ENCODE data around the gene MEIKIN. TPM values are rescaled to one million over a fixed set of nuclear protein-coding genes. Genes with fewer than 3 reads are reported as not detected.

Gene MEIKIN
- total RNA-seq, 1 experiment from 2014 or later: not detected

DNA sequence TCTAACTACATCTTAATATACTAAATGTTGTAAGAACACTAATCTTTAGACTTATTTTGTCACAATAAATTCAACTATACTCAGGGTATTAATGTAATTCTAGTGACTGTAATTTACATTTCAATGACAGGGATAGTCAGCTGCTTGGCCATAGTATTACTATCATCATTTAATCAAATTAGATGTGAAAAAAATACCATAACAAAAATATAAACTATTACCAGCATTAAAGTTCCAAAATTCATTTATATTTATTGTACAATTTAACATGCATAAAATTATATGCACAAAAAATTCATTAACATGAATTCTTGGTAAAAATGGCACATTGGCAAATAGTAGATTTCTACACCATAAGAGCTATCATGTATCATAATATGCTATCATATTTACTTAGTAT, 177.6 kb downstream of the MEIKIN start:
- peaks cover 14% of the 10 kb centered on the region; the same call in 1 of the 2 replicates for H3K4me1 ChIP-seq (ENCODE audit: control insufficient read depth, insufficient read depth, low read length)
- ChIA-PET POLR2A (no interaction called here), CTCF (no interaction called here)
- H3K36me3 ChIP-seq (ENCODE audit: control insufficient read depth, insufficient read depth, low read length): no peaks in the 10 kb centered on the region
- ATAC-seq (no peak), DNase-seq (ENCODE audit: low read depth, low spot score) (no peak)
- H3K27me3 ChIP-seq (ENCODE audit: control insufficient read depth, insufficient read depth, low read length): no peaks in the 10 kb centered on the region
- in situ Hi-C loops (cut with HindIII; ENCODE audit: low pct_unique_long_range_greater_than_20kb, low sequenced_read_pairs): no loop called here
- no TSS peak for BruUV-seq (replicated peaks)
- TF ChIP-seq POLR2AphosphoS5 (IDR thresholded peaks at IDR 0.05; ENCODE audit: low read depth, low read length): no peak
- TF ChIP-seq SIN3A (IDR thresholded peaks at IDR 0.05; ENCODE audit: borderline replicate concordance, insufficient read depth, low read depth, low read length): no peak
- TF ChIP-seq, protein P1, sequence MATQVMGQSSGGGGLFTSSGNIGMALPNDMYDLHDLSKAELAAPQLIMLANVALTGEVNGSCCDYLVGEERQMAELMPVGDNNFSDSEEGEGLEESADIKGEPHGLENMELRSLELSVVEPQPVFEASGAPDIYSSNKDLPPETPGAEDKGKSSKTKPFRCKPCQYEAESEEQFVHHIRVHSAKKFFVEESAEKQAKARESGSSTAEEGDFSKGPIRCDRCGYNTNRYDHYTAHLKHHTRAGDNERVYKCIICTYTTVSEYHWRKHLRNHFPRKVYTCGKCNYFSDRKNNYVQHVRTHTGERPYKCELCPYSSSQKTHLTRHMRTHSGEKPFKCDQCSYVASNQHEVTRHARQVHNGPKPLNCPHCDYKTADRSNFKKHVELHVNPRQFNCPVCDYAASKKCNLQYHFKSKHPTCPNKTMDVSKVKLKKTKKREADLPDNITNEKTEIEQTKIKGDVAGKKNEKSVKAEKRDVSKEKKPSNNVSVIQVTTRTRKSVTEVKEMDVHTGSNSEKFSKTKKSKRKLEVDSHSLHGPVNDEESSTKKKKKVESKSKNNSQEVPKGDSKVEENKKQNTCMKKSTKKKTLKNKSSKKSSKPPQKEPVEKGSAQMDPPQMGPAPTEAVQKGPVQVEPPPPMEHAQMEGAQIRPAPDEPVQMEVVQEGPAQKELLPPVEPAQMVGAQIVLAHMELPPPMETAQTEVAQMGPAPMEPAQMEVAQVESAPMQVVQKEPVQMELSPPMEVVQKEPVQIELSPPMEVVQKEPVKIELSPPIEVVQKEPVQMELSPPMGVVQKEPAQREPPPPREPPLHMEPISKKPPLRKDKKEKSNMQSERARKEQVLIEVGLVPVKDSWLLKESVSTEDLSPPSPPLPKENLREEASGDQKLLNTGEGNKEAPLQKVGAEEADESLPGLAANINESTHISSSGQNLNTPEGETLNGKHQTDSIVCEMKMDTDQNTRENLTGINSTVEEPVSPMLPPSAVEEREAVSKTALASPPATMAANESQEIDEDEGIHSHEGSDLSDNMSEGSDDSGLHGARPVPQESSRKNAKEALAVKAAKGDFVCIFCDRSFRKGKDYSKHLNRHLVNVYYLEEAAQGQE (IDR thresholded peaks at IDR 0.05; ENCODE audit: insufficient read depth in 1 of 2, low read depth in 2 of 2, low read length in 1 of 2): no peak
- TF ChIP-seq, protein P2, sequence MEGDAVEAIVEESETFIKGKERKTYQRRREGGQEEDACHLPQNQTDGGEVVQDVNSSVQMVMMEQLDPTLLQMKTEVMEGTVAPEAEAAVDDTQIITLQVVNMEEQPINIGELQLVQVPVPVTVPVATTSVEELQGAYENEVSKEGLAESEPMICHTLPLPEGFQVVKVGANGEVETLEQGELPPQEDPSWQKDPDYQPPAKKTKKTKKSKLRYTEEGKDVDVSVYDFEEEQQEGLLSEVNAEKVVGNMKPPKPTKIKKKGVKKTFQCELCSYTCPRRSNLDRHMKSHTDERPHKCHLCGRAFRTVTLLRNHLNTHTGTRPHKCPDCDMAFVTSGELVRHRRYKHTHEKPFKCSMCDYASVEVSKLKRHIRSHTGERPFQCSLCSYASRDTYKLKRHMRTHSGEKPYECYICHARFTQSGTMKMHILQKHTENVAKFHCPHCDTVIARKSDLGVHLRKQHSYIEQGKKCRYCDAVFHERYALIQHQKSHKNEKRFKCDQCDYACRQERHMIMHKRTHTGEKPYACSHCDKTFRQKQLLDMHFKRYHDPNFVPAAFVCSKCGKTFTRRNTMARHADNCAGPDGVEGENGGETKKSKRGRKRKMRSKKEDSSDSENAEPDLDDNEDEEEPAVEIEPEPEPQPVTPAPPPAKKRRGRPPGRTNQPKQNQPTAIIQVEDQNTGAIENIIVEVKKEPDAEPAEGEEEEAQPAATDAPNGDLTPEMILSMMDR (IDR thresholded peaks at IDR 0.05): no peak
- TF ChIP-seq TCF7L2 (IDR thresholded peaks at IDR 0.05; ENCODE audit: low read depth, low read length): no peak
- H3K9me3 ChIP-seq (ENCODE audit: control insufficient read depth, insufficient read depth, low read depth, low read length): peaks cover 5% of the 10 kb centered on the region; the same call in 1 of the 2 replicates
- no peak overlapping the region for H3K27ac ChIP-seq (ENCODE audit: low read length)
- H3K4me3 ChIP-seq (ENCODE audit: low read depth in 2 of 2, low read length in 2 of 2): no peak overlapping the region
- intact Hi-C loops (cut with micrococcal nuclease; ENCODE audit: unreplicated experiment): no loop called here

GRCh38 chr5:131766689-131767088, 178.8 kb downstream of the MEIKIN start:
- ChIA-PET POLR2A (no interaction called here), CTCF (no interaction called here)
- Histone ChIP-seq H3K27me3 (ENCODE audit: control insufficient read depth, insufficient read depth, low read length) (no peaks in the 10 kb centered on the region), H3K27ac (ENCODE audit: low read length) (no peak overlapping the region), H3K4me3 (ENCODE audit: low read depth in 2 of 2, low read length in 2 of 2) (no peak overlapping the region), H3K9me3 (ENCODE audit: control insufficient read depth, insufficient read depth, low read depth, low read length) (peaks cover 5% of the 10 kb centered on the region; the same call in 1 of the 2 replicates), H3K36me3 (ENCODE audit: control insufficient read depth, insufficient read depth, low read length) (no peaks in the 10 kb centered on the region), H3K4me1 (ENCODE audit: control insufficient read depth, insufficient read depth, low read length) (peaks cover 12% of the 10 kb centered on the region; the same call in 1 of the 2 replicates)
- TF ChIP-seq POLR2AphosphoS5 (IDR thresholded peaks at IDR 0.05; ENCODE audit: low read depth, low read length): no peak
- TF ChIP-seq TCF7L2 (IDR thresholded peaks at IDR 0.05; ENCODE audit: low read depth, low read length): no peak
- TF ChIP-seq, protein P2 (IDR thresholded peaks at IDR 0.05): no peak
- TF ChIP-seq, protein P1 (IDR thresholded peaks at IDR 0.05; ENCODE audit: insufficient read depth in 1 of 2, low read depth in 2 of 2, low read length in 1 of 2): no peak
- no peak for TF ChIP-seq SIN3A (IDR thresholded peaks at IDR 0.05; ENCODE audit: borderline replicate concordance, insufficient read depth, low read depth, low read length)
- in situ Hi-C loops (cut with HindIII; ENCODE audit: low pct_unique_long_range_greater_than_20kb, low sequenced_read_pairs): no loop called here
- BruUV-seq (replicated peaks): no TSS peak
- ATAC-seq: no peak
- DNase-seq (ENCODE audit: low read depth, low spot score): no peak
- intact Hi-C loops (cut with micrococcal nuclease; ENCODE audit: unreplicated experiment): no loop called here

Measured in Panc1 (cell line).